ENCODE results near the gene CAPN8. TPM values are rescaled to one million over a fixed set of nuclear protein-coding genes. Genes with fewer than 3 reads are reported as not detected.

The CAPN8 gene
- total and polyA plus RNA-seq, 8 donors = 0.57 to 87.9 (median 1.3) TPM

DNA sequence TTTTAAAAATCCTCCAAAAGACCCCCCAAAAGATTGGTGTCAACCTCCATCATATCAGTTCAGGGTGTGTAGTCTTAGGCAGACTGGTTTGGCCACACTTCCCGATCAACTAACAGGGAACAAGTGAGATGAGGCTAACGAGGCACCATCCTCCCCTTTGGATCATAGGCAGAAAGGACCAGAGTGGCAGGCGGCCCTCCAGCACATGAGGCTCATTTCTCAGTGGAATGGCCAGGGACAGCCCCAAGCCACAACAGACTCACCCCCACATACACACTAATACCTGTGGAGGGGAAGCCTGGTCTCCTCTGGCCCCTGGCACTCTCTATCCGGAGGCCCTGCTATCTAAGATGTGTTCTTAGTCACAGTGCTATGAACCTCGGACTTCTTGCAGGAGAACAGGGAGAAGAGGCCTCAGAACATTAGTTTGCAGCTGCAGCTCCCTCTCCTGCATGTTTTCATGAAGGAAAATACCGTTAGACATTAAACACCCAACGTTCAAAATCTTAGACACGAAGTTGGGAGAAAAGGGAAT lies 29.6 kb upstream of the CAPN8 start:
- Histone ChIP-seq H3K27ac (no peak overlapping the region), H3K27me3 (no peaks in the 10 kb centered on the region), H3K36me3 (no peaks in the 10 kb centered on the region), H3K9me3 (no peaks in the 10 kb centered on the region), H3K4me1 (no peaks in the 10 kb centered on the region), H3K4me3 (no peak overlapping the region)
- intact Hi-C loops (cut with DNase I) = no loop called here
- no peak for DNase-seq
- no peak for ATAC-seq
- TF ChIP-seq, protein P1, sequence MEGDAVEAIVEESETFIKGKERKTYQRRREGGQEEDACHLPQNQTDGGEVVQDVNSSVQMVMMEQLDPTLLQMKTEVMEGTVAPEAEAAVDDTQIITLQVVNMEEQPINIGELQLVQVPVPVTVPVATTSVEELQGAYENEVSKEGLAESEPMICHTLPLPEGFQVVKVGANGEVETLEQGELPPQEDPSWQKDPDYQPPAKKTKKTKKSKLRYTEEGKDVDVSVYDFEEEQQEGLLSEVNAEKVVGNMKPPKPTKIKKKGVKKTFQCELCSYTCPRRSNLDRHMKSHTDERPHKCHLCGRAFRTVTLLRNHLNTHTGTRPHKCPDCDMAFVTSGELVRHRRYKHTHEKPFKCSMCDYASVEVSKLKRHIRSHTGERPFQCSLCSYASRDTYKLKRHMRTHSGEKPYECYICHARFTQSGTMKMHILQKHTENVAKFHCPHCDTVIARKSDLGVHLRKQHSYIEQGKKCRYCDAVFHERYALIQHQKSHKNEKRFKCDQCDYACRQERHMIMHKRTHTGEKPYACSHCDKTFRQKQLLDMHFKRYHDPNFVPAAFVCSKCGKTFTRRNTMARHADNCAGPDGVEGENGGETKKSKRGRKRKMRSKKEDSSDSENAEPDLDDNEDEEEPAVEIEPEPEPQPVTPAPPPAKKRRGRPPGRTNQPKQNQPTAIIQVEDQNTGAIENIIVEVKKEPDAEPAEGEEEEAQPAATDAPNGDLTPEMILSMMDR (IDR thresholded peaks at IDR 0.05) = no peak

DNA sequence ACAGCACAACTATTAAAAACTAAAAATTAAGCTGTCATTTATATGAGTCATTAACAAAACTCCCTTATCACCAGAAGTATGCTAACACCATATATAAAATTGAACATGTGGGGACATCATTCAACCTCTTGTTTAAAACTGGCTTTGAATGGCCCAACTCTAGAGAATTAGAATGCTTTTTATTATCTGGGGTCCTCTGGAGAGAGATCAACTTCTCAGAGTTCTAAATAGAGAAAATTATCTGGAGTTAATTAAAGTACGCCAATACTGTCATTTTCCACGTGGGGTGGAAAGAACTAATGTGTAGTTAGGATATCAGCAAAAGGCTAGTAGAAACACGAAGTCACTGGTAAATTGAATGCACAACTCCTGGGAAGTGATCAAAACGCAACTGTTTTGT lies 25.6 kb upstream of the CAPN8 start:
- DNase-seq = no peak
- TF ChIP-seq, protein P1 (IDR thresholded peaks at IDR 0.05) = no peak
- Histone ChIP-seq H3K27ac (no peak overlapping the region), H3K9me3 (no peaks in the 10 kb centered on the region), H3K36me3 (no peaks in the 10 kb centered on the region), H3K4me1 (no peaks in the 10 kb centered on the region), H3K4me3 (no peak overlapping the region), H3K27me3 (no peaks in the 10 kb centered on the region)
- intact Hi-C loops (cut with DNase I) = no loop called here
- ATAC-seq = no peak

DNA sequence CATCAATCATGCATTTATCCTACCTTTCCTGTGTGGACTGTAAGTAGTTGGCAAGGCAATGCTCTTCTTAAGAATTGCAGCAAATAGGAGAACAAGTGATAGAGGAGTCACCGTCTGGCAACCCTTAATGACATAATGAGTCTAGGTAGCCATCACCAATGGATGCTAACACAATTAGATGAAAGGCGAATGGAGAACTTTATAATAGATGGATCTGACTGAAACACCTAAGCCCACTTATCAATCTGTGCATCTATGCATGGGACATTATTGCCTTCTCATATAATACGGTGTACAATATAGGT lies 18.9 kb upstream of the CAPN8 start:
- TF ChIP-seq, protein P1 (IDR thresholded peaks at IDR 0.05) = no peak
- Histone ChIP-seq H3K4me3 (no peak overlapping the region), H3K36me3 (no peaks in the 10 kb centered on the region), H3K27me3 (peaks cover 0 to 10% of the 10 kb centered on the region in 2 donors), H3K4me1 (no peaks in the 10 kb centered on the region), H3K9me3 (no peaks in the 10 kb centered on the region), H3K27ac (no peak overlapping the region)
- DNase-seq = no peak
- intact Hi-C loops (cut with DNase I) = loop anchor here in 1 of 2 donors (5.0 kb wide), 1 partner anchor 552 kb away; no protein-coding TSS in a partner anchor
- ATAC-seq = no peak

DNA sequence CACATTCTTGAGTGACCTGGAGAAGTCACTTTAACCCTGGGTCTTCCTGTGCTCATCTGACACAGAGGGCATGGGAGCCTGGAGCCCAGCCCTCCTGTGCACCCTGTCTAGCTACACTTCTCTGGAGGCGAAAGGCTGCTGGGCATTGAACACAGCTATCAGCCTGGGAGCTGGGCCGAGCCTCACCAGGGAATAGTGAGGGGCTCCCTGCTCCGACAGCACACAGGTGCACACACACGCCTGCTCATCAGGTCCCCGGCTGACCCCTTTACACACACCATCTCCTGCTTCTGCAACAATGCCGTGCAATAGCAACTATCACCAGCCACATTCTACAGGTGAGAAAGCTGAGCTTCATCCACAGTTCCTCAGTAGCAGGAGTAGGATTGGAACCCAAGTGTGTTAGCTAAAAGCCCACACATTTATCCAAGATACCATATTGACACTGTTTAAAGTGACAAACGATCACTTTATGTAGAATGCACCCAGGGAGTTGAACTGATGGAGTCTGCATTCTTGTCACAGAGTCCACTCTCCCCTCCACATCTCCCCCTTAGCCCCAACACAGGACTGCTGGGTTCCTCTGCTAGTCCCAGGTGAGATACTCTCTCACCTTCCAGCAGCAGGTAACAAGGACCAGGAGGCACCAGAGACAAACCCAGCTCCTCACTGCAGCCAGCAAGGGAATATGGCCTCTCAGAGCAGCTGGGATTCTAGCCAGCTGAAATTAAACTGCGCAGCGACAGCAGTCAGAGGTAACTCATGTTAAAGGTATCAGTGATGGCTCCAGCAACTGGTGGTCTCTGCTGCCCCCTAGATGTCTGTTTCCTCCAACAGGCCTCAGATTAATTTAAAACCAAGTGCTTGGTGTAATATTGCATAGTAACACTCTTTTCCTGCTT lies 18.3 kb upstream of the CAPN8 start:
- no peaks in the 10 kb centered on the region for H3K9me3 ChIP-seq
- no peaks in the 10 kb centered on the region for H3K36me3 ChIP-seq
- no peak overlapping the region for H3K27ac ChIP-seq
- intact Hi-C loops (cut with DNase I) = loop anchor here in 1 of 2 donors (5.0 kb wide), 1 partner anchor 552 kb away; no protein-coding TSS in a partner anchor
- no peak overlapping the region for H3K4me3 ChIP-seq
- no peaks in the 10 kb centered on the region for H3K4me1 ChIP-seq
- peak in 2 of 4 donors; percentile 65 to 73 for DNase-seq
- H3K27me3 ChIP-seq = peaks cover 0 to 10% of the 10 kb centered on the region in 2 donors
- TF ChIP-seq, protein P1 (IDR thresholded peaks at IDR 0.05) = peak; percentile 33 to 52
- peak; percentile 88 for ATAC-seq

DNA sequence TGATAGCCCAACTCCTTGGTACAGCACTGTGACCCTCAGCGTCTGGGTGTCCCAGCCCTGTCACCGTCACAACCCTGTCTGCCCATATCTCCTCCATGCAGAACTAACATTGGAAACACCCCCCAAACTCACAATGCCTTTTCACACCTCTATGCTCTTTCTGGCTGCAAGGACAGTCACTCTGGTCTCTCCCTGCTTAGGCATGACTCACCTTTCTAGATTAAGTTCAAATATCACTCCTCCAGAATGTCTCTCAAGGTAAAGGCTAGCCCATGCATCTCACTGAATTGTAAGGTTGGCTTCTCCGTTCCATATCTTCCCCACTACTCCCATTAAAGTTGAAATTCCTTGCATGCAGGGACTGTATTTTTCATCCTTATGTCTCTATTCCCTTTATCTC lies 17.0 kb upstream of the CAPN8 start:
- TF ChIP-seq, protein P1 (IDR thresholded peaks at IDR 0.05) = no peak
- intact Hi-C loops (cut with DNase I) = loop anchor here in 1 of 2 donors (5.0 kb wide), 1 partner anchor 550 kb away; no protein-coding TSS in a partner anchor
- ATAC-seq = no peak
- Histone ChIP-seq H3K27me3 (peaks cover 0 to 10% of the 10 kb centered on the region in 2 donors), H3K27ac (no peak overlapping the region), H3K36me3 (no peaks in the 10 kb centered on the region), H3K4me3 (no peak overlapping the region), H3K4me1 (no peaks in the 10 kb centered on the region), H3K9me3 (no peaks in the 10 kb centered on the region)
- DNase-seq = no peak

All from left lung (tissue), 10 donors.